ENCODE measurements around the gene KCNJ16.

DNA sequence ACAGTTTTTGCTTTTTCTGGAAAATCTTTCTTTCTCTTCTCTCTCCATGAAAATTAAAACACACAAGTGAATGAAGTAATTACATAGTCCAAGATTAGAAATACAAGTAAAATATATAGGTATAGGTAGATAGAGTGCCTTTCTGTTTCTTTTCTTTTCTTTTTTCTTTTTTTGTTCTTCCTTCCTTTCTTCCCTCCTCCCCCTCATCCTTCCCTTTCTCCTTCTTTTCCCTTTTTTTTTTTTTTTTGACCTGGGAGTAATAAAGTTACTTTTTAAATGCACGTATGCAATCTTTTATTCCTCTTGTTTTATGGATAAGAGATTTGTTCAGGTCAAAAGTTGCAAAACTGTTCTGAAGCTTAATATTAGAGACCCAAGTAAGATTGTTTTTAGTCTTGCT, 59.8 kb downstream of the KCNJ16 start:
- TF ChIP-seq, protein P1, sequence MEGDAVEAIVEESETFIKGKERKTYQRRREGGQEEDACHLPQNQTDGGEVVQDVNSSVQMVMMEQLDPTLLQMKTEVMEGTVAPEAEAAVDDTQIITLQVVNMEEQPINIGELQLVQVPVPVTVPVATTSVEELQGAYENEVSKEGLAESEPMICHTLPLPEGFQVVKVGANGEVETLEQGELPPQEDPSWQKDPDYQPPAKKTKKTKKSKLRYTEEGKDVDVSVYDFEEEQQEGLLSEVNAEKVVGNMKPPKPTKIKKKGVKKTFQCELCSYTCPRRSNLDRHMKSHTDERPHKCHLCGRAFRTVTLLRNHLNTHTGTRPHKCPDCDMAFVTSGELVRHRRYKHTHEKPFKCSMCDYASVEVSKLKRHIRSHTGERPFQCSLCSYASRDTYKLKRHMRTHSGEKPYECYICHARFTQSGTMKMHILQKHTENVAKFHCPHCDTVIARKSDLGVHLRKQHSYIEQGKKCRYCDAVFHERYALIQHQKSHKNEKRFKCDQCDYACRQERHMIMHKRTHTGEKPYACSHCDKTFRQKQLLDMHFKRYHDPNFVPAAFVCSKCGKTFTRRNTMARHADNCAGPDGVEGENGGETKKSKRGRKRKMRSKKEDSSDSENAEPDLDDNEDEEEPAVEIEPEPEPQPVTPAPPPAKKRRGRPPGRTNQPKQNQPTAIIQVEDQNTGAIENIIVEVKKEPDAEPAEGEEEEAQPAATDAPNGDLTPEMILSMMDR (IDR thresholded peaks at IDR 0.05; ENCODE audit: low read depth, low read length, poor library complexity, severe bottlenecking) = no peak
- no peak for TF ChIP-seq EZH2phosphoT487 (IDR thresholded peaks at IDR 0.05; ENCODE audit: borderline replicate concordance, low read length)
